C1 segment of cervical spinal cord (tissue), 14 donors: Measurements from ENCODE around the gene PALLD.

ENCODE experiments used
- DNase-seq, 14 donors: peaks; one replicate each; lab custom pipeline; 2025; lab: John Stamatoyannopoulos, UW

Gene PALLD

DNA sequence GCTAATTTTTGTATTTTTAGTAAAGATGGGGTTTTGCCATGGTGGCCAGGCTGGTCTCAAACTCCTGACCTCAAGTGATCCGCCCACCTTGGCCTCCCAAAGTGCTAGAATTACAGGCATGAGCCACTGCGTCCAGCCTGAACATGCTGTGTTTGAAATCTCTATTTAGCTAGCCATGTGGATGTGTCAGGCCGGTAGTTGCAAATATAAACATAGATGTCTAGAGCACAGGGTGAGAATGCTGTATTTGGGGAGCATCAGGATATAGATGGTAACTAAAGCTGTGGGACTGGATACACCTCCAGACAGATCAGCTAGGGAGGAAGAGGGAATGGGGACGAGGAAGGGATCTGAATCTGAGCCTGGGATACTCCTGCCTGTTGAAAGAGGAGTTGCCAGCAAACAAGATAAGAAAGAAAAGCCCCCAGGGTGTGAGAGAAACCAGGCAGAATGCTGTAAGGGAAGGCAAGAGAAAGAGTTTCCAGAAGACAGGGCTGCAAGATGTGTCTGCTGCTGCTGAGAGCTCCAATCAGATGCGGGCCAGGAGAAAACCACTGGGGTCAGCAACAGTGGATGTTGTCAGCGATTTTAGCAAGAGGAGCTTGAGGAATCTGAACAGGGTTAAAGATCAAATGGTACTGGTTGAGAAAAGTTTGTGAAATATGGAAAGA is 177.4 kb downstream of the PALLD start:
- DNase-seq = no peak

- DNase-seq = no peak
Measured at GRCh38 chr4:168674866-168675265, 178.0 kb downstream of the PALLD start.

DNA sequence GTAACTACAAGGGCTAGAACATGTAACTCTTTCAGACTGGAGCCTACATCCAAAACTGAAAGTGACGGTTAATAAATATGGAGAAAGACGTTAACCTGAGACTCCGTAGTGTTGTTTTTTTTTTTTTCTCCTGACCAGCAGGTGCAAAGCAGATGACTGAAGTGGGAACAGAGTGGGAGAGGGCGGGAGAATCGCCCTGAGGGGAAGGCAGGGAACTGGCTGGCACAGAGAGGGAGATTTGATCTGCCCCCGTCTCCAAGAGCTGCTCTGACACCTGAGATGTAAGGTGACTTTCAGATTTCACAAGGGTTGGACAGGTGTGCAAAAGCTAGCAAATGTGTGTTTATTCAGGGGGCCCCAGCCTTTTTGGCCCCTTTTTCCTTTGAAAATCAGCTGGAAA is 180.2 kb downstream of the PALLD start:
- no peak for DNase-seq

- no peak for DNase-seq
Measured at GRCh38 chr4:168677879-168678278, 181.0 kb downstream of the PALLD start.

DNA sequence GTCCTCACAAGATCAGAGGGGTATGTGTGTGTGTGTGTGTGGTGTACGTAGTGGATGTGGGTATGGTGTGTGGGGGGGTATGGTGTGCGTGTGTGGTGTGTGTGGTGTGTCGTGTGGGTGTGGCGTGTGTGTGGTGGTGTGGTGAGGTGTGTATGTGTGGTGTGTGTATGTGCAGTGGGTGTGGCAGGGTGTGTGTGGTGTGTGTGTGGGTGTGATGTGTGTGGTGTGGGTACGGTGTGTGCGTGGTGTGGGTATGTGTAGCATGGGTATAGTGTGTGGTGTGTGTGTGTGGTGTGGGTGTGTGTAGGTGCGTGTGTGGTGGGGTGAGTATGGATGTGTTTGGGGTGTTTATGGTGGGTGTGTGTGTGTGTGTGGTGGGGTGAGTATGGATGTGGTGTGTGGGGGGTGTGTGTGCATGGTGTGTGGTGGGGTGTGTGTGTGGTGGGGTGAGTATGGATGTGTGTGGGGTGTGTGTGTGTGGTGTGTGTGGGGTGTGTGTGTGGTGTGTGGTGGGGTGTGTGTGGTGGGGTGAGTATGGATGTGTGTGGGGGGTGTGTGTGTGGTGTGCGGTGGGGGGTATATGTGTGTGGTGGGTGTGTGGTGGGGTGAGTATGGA is 182.0 kb downstream of the PALLD start:
- no peak for DNase-seq

DNA sequence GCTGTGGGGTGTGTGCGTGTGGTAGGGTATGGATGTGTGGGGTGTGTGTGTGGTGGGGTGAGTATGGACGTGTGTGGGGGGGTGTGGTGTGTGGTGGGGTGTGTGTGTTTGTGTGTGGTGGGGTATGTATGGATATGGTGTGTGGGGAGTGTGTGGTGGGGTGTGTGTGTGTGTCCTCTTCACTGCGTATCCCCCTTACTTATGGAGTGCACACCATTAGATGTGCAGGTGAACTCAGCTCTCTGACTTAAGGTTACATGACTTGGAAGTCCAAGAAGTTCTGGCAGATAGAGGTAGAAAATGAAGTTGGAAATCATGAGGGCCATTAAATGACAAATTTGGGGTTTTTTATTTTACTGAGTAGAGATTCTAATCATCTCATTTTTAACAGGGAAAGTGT is 182.5 kb downstream of the PALLD start:
- no peak for DNase-seq

DNA sequence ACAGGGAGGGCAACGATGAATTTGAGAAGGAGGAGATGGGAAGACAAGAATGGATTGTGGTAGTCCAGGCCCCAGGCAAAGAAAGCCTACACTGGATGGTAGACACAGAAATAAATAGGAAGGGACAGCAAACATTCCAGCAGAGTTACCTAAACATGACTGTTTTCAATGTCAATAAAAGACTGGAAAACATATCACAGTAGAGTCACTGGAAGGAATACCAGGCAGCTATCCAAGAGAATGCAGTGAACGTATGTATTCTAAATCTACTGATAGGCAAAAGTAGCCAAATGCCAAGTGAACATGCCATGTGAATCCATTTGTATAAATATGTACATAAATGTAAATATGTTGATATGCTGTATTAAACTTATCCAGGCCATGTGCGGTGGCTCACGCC is 183.0 kb downstream of the PALLD start:
- no peak for DNase-seq

DNA sequence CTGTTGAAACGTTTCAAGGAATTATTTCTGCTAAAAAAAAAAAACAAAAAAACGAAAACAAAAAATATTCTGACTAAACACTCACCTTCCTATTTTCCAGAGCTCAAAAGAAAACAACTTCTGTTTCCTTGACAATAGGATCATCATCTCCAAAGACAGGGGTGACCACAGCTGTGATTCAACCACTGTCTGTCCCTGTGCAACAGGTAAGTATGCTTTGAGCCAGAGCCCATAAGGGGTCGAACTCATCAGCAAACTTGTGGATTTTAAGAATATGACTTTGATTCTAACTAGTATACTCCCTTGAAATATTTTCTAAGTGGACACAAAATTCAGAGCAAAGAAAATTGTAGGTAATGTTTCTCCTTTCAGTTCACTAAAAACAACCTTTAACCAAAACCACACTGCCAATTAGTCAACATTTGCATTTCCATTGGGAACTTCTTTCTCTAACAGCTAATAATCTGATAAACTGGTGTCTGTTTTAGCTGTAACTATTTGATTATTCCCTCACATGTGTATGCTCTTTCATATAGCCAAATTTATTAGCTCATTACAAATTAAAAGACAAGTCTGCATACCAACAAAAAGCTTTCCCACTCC is 186.1 kb downstream of the PALLD start:
- DNase-seq = no peak

GRCh38 chr4:168683595-168683994 is 186.7 kb downstream of the PALLD start:
- no peak for DNase-seq

- DNase-seq = no peak
Measured at GRCh38 chr4:168685136-168685809, 188.4 kb downstream of the PALLD start.

DNA sequence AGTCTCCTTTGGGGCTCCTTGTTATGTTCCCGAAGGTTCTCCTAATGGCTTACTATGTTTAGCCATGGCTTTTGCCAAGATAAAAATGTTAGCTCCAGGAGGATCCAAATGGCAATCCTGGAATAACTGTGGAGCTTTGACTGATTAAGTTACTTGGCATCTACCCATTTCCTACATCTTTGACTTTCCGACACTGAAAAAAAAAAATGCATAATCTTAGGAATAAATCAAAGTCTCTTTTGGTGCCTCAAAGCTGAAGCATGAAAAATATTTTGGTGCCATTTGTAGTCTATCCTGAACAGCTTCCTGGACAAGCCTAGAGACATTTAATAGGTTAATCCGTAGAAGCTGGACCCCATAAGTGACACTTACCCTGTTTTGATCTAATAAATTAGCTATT is 191.7 kb downstream of the PALLD start:
- no peak for DNase-seq

GRCh38 chr4:168689791-168690190 is 192.9 kb downstream of the PALLD start:
- no peak for DNase-seq

DNA sequence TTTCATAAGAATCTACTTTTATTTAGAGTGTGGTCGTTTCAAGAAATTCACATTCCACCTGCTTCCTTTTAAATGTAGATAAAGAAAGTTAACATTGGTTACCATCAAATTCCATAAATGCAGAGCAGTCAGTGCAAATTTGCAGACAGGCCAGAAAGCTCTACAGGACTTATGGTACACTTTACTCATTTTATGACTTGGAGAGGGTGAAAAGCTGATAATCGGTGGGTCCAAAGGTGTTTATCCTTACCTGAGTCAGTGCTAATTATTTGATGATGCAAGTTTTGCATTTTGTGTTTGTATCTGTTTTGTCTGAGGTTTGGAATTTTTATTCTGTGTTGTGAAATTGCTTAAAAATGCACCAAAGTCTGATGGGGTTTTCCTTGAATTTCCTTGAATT is 193.3 kb downstream of the PALLD start:
- DNase-seq = no peak

DNA sequence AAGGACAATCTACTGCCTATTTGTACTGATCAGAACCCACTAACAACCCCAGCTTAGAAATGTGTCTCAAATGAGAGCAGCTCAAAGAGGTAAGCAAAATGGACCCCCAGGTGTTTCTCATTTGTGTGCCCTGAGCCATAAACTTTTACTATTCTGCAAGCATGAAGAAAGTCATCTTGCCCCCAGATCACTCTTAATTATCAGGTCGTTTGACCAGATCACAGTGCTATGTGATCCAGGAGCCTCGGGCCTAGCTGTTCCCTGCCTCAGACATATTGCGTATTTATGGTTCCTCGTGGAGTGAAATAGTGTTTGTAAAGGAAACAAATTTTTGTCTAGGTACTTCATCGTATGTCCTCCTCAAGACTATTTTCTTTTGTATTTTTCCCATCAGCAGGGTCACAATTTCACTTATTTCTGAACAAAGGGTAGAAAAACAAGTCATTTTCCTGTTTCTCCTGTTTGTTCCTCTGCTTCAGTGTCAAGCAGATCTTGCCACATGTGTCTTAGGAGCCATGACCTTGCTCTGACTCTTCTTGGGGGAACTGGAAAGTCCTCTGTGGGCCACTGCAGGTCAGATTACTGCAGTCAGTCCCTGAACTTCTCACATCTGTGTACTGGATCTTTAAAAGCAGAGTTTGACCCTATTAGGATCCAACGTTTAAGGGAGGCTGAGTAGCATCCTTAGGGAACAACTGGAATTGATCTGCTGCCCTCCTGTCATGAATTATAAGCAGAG is 194.9 kb downstream of the PALLD start:
- no peak for DNase-seq

GRCh38 chr4:168693750-168694490 is 197.1 kb downstream of the PALLD start:
- DNase-seq = no peak

- DNase-seq = no peak
Measured at GRCh38 chr4:168694667-168695066, 197.8 kb downstream of the PALLD start.

DNA sequence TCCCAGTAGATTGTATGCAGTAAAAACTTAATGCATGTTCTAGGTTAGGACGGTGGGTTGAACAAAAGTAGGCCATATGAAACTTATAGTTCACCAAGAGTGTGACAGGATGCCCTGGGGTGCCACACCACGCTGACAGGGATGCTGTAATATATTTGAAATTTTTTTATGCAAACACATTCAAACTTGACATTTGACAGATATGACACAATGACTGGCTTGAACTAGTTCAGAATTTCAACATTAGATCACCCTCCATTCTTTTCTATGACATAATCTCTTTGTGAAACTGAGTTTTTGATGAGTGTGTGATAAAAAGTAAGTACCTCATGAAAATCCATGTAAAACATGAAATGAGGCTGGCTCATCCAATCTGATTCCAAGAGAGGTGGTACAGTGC is 198.4 kb downstream of the PALLD start:
- DNase-seq = no peak

GRCh38 chr4:168696280-168696679 is 199.4 kb downstream of the PALLD start:
- DNase-seq = no peak

GRCh38 chr4:168696826-168697225 is 200.0 kb downstream of the PALLD start:
- no peak for DNase-seq

- DNase-seq = no peak
Measured at GRCh38 chr4:168699224-168699878, 202.5 kb downstream of the PALLD start.

DNA sequence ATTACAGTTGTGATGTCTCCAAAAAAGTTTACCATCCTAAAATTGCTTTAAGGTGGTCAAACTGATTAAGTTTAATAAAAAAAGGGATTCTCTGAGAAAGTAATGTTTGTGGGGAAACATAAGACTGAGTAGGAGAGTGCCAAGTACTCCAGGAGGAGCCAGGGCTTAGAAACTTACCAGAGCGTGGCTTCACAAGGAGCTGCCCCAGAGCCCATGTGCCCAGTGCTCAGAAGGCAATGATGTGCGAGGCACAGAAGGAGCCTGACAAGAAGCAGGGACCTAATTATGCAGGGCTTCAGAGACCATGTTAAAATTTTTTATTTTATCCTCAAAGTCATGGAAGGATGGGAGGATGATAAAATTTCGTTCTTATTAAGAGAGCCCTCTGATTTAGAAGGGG is 204.2 kb downstream of the PALLD start:
- no peak for DNase-seq
